ENCODE results near the gene PIGH. TPM values are rescaled to one million over a fixed set of nuclear protein-coding genes. Genes with fewer than 3 reads are reported as not detected.
A peak's percentile ranks its signal among the peaks of the same experiment; 100 is the strongest.

Gene PIGH
- total and polyA plus RNA-seq, 2 of the 13 experiments (the other 11 are each of a cell fraction or from before 2014, with no cell fraction given): 30.0 to 43.5 TPM

GRCh38 chr14:67623114-67623513 lies 23.0 kb upstream of the PIGH start (continued):
- TF ChIP-seq HNF1A (IDR thresholded peaks at IDR 0.05; ENCODE audit: low read depth) (no peak), HNF1A (CRISPR knock-in tag; IDR thresholded peaks at IDR 0.05; ENCODE audit: borderline replicate concordance) (no peak), PRDM4 (CRISPR knock-in tag; IDR thresholded peaks at IDR 0.05; ENCODE audit: borderline replicate concordance) (no peak), ZNF597 (CRISPR knock-in tag; IDR thresholded peaks at IDR 0.05) (no peak), ZBTB21 (CRISPR knock-in tag; IDR thresholded peaks at IDR 0.05) (peak; percentile 90), FOSL2 (CRISPR knock-in tag; IDR thresholded peaks at IDR 0.05) (peak; percentile 44; the same call in 1 of the 2 replicates), ARID5B (CRISPR knock-in tag; IDR thresholded peaks at IDR 0.05) (0 out of 2 replicates have a peak, but pooled peaks have one; percentile 15), TCF7 (IDR thresholded peaks at IDR 0.05; ENCODE audit: low read depth) (peak; percentile 79), HOXA9 (CRISPR knock-in tag; IDR thresholded peaks at IDR 0.05; ENCODE audit: borderline replicate concordance) (no peak), ATF4 (CRISPR knock-in tag; IDR thresholded peaks at IDR 0.05) (peak in 1 of 2 experiments; percentile 93; a peak in 2 of 4 replicates), HNRNPH1 (optimal IDR thresholded peaks at IDR 0.05; ENCODE audit: low read depth, low read length) (no peak), FOXA3 (CRISPR knock-in tag; IDR thresholded peaks at IDR 0.05) (peak; percentile 34; the same call in 1 of the 2 replicates), MIER3 (CRISPR knock-in tag; IDR thresholded peaks at IDR 0.05; ENCODE audit: borderline replicate concordance) (no peak; the same call in 1 of the 2 replicates), SOX5 (CRISPR knock-in tag; IDR thresholded peaks at IDR 0.05; ENCODE audit: borderline replicate concordance) (peak; percentile 86), CSRNP2 (CRISPR knock-in tag; conservative IDR thresholded peaks at IDR 0.05; ENCODE audit: low read depth) (no peak)

All from HepG2 (cell line).